ENCODE results near the gene RBM25.
"Not testable (repeated sequence)": the region's sequence is repeated elsewhere in the genome, so short reads cannot be mapped to it uniquely, and the experiment has no call there.

DNA sequence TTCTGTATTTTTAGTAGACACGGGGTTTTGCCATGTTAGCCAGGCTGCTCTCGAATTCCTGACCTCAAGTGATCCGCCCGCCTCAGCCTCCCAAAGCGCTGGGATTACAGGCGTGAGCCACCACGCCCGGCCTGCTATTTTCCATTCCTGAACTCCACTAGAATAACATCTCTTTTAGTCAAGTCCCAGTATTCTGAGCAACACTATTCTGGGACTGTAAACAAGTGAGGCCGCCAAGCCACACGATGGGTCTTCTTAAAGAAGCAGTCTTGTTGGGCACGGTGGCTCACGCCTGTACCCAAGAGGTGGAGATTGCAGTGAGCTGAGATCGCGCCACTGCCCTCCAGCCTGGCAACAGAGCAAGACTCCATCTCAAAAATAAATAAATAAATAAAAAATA is 42.8 kb upstream of the RBM25 start:
- TF ChIP-seq, protein P1, sequence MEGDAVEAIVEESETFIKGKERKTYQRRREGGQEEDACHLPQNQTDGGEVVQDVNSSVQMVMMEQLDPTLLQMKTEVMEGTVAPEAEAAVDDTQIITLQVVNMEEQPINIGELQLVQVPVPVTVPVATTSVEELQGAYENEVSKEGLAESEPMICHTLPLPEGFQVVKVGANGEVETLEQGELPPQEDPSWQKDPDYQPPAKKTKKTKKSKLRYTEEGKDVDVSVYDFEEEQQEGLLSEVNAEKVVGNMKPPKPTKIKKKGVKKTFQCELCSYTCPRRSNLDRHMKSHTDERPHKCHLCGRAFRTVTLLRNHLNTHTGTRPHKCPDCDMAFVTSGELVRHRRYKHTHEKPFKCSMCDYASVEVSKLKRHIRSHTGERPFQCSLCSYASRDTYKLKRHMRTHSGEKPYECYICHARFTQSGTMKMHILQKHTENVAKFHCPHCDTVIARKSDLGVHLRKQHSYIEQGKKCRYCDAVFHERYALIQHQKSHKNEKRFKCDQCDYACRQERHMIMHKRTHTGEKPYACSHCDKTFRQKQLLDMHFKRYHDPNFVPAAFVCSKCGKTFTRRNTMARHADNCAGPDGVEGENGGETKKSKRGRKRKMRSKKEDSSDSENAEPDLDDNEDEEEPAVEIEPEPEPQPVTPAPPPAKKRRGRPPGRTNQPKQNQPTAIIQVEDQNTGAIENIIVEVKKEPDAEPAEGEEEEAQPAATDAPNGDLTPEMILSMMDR (IDR thresholded peaks at IDR 0.05 in 4 of 5, conservative IDR thresholded peaks at IDR 0.05 in 1 of 5), result not testable (repeated sequence)
- not testable (repeated sequence) for TF ChIP-seq POLR2A (IDR thresholded peaks at IDR 0.05)
